NCI-H1417 (cell line): ENCODE results near the gene RRP1.
"Not testable (repeated sequence)": the region's sequence is repeated elsewhere in the genome, so short reads cannot be mapped to it uniquely, and the experiment has no call there.

ENCODE experiments used
- DNase-seq, 3 experiments: peaks; one replicate each; lab custom pipeline; 2025; lab: John Stamatoyannopoulos, UW

The RRP1 gene

DNA sequence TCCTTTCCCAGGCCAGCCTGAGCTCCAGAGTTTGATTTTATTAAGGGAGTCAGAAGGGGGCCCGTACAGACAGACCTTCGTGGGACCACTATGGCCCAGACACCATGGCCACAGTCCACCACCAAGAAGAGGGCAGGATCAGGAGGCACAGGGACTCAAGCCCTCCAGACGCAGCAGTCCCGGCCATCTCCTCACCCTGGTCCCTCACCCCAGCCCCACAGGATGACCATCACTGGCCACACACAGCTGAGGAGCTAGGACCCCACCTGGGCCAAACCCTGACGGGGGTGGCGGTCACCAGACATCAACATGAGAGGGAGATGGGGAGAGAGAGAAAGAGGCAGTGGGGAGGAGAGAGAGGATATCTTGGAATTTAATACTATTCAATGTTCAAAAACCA lies 46.5 kb downstream of the RRP1 start:
- DNase-seq: no peak

DNA sequence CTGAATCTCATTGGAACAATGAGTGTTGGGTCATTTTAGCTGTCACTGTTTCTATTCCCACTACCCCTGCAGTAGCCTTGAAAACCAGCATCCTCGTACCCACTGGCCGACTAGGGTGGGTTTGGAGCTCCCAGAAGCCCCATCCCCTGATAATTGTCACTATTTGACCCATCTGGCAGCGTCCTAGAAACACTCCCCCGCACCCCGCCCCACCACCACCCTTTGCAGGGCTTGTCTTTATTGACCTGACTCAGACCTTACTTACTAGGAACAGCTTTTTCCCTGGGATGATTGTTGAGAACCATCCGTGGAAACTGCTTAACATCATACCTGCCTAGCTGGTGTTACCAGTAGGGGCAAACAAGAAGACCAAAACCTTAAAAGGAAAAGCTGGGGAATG lies 47.2 kb downstream of the RRP1 start:
- no peak for DNase-seq

DNA sequence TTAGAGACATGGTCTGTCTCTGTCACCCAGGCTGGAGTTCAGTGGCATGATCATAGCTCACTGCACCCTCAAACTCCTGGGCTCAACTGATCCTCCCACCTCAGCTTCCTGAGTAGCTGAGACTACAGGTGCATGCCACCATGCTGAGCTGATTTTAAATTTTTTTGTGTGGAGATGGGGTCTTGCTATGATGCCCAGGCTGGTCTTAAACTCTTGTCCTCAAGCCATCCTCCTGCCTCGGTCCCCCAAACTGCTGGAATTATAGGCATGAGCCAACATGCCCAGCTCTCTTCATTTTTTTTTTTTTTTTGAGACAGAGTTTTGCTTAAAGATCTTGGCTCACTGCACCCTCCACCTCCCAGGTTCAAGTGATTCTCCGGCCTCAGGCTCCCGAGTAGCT lies 50.9 kb downstream of the RRP1 start:
- DNase-seq: no peak

DNA sequence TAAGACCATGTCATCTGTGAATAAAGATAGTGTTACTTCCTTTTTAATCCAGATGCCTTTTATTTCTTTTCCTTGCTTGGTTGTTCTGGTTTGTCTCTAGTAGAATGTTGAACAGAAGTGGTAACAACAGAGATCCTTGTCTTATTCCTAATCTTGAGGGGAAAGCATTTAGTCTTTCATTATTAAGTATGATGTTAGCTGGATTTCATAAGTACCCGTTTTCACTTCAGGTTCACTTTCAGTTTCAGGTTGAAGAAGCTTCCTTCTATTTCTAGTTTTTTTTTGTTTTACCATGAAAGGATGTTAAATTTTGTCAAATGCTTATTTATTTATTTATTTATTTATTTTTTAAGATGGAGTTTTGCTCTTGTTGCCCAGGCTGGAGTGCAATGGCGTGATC lies 53.4 kb downstream of the RRP1 start:
- no peak for DNase-seq

DNA sequence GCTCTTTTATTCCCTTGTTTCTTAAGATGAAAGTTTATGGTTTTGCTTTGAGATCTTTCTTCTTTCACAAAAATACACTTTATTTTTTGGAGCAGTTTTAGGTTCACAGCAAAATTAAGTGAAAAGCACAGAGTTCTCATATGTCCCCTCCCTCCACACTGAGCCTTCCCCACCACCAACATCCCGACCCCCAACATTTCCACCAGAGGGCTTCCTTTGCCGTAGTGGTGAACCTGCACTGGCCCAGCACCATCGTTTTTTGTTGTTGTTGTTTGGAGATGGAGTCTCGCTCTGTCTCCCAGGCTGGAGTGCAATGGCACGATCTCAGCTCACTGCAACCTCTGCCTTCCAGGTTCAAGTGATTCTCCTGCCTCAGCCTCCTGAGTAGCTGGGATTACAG lies 55.5 kb downstream of the RRP1 start:
- not testable (repeated sequence) for DNase-seq

DNA sequence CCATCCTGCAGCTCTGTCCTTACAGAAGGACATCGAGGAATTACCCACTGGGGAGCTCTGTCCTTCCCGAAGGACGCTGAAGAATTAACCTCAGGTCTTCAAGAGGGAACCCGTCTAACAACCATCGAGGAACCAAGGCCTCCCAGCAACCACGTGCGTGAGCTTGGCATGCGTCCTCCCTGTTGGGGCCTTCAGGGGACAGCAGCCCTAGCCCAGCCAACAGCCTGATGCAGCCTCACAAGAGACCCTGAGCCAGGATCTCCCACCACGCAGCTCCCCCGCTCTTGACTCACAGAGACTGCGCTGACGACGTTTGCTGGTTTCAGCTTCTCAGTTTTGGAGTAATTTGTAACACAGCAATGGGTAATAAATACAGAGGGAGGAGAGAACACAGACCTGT lies 56.0 kb downstream of the RRP1 start:
- no peak for DNase-seq

DNA sequence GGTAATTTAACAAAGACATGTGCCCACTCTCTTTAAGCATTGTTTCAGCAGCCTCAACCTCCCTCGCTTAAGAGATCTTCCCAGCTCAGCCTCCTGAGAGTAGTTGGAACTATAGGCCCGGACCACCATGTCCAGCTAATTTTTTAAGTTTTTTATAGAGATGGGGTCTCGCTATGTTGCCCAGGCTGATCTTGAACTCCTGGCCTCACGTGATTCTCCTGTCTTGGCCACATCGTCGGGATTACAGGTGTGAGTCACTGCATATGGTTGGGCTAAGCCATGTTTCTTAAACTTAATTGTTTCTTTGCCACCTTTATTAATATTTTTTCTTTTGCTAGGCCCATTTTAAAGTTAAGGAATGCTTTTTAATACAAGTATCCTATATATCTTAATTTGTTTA lies 57.1 kb downstream of the RRP1 start:
- DNase-seq: no peak

DNA sequence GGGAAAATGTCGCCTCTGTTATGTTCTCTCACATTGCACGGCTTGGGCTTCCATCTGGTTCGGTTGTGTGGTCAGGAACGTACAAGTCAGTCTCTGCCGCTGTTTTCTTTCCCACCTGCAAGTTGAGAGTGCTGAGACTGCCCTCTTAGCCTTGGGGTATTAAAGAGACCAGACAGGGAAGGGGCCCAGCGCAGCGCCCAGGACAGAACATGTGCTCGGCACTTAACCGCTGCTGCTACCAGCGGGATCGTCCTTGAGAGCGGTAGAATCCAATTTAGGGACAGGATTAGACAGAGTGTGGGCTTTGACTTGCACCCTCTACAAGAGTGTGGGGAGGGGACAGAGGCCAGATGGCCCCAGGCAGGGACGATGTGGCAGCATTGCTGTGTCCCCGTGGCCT lies 57.9 kb downstream of the RRP1 start:
- DNase-seq: no peak

DNA sequence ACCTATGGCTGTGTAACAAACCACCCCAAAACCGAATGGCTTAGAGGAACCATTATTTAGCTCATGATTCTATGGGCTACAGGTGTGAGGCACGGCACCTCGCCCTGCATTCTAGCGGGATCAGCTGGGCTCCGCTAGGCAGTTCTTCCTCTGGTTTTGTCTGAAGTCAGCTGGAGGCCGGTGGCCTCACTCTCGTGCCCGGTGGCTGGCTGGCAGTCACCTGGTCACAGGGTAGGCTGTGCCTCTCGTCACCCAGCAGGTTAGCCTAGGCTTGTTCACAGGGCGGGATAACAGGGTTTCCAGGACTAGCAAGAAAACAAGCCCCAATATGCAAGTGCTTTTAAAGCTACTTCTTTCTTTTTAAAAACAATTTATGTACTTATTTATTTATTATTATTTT lies 59.4 kb downstream of the RRP1 start:
- no peak for DNase-seq

DNA sequence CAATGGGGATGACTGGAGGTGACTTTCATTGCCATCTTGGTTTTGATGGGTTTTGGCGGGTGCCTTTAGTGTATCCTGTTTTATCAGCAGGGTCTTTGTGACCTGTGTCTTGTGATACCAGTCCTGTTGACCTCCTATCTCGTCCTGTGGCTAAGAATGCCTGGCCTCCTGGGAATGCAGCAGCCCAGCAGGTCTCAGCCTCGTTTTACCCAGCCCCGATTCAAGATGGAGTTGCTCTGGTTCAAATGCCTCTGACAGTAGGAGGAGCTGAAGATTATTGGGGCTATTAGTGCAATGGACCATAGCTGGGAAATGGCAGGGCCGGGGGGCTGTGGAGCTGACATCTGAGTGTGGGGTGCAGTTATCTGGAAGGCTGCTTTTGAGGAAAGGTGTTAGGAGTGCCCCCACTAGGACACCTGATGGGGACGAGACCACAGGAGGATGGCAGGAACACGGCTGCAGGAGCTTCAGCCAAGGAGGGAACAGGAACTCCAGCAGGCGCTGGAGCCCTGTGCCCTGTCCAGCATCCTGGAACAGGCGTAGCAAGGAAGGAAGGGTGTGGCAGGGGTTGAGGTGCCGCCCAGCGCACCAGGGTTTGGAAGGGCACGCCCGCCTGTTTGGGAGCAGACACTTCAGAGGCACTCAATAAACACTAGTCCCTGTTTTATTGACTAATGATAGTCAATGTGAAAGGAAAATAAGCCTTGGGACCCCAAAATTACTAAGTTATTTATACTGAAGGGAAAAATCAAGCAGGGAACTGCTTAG lies 60.3 kb downstream of the RRP1 start:
- DNase-seq: no peak

DNA sequence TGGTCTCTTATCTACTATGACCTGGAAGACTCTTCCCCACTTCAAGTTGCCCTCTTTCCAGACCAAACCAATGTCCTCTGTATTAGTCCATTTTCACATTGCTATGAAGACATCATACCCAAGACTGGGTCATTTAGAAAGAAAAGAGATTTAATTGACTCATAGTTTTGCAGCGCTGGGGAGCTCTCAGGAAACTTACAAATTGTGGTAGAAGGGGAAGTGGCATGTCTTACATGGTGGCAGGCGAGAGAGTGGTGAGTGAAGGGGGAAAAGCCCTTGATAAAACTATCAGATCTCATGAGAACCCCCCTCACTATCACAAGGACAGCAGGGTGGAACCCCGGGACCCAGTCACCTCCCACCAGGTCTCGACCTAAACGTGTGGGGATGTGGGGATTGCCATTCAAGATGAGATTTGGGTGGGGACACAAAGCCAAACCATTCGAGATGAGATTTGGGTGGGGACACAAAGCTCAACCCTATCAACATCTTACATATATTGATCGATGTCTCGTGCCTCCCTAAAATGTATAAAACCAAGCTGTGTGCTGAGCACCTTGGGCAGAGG lies 61.4 kb downstream of the RRP1 start:
- no peak for DNase-seq

DNA sequence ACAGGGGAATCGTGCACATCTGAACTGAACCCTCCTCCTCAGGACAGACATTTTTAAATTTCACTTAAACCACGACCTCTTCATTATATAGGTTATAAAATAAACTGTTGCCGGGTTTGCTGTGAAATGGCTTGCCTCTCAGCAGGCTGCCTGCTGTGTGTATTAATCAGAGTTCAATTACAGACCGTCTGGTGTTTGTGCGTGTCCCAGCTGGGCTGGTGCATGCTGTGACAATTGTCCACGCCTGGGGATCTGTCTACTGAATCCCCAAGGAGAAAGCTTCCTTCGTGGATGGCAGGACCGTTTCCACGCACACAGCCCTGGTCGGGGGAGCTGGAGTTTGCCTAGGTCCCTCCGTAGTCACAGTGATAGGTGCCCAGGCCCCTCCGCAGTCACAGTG lies 62.2 kb downstream of the RRP1 start:
- DNase-seq: peak in 2 of 3 experiments; percentile 78 to 91

DNA sequence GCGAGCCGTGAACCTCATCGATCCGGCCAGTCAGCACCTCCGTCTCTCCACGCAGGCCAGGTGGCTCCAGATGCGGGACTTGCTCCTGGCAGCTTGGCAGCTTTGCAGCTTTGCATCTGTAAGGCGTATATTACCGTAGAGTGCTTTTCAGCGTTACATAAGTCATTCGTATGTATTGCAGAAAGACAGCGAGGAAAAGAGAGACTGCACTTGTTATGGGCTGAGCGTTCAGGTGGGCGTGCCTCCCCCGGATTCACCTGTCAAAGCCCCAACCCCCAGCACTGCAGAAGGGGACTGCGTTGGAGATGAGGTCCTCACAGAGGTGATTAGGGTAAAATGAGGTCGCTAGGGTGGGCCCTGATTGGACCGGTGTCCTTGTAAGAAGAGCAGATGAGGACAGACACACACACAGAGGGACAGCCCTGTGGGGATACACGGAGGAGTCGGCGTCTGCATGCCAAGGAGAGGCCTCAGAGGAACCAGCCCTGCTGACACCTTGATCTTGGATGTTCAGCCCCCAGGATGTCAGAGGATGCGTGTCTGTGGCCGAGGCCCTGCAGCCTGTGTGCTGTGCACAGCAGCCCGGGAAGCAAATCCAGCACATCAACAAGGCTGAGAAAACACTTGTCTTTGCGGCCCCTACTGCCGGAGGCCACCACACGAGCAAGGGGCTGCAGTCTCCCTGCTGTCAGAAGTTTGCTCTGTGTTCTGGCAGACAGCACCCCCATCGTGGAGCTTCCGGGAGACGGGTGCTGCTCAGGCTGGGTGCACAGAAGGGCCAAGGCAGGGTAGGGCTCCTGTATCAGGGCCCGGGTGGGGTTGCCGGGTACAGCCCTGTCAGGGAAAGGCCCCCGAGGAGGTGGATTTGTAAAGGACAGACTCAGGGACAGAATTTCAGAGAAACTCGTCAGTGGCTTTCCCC lies 64.7 kb downstream of the RRP1 start:
- DNase-seq: peak in 1 of 3 experiments; percentile 13
